Mucosa of rectum (tissue), 2 donors: ENCODE data around the gene CDK14.

Source experiments
- H3K27ac ChIP-seq, 2 donors: one replicate each; pipeline ENCODE4 v1.7.0; 2013; ENCODE audit warnings: inconsistent platforms in 2 of 2, low read depth in 2 of 2, low read length in 2 of 2
- H3K27me3 ChIP-seq, 2 donors: one replicate each; pipeline ENCODE4 v1.7.0; 2013; ENCODE audit warnings: low read length in 2 of 2; ENCODE audit not compliant: control insufficient read depth in 2 of 2, insufficient read depth in 2 of 2
- H3K36me3 ChIP-seq, 2 donors: one replicate each; pipeline ENCODE4 v1.7.0; 2013; ENCODE audit warnings: low read length in 2 of 2; ENCODE audit not compliant: control insufficient read depth in 2 of 2, insufficient read depth in 2 of 2
- H3K4me1 ChIP-seq, 2 donors: one replicate each; pipeline ENCODE4 v1.7.0; 2013; ENCODE audit warnings: low read length in 2 of 2, mild to moderate bottlenecking in 1 of 2; ENCODE audit not compliant: control insufficient read depth in 2 of 2, insufficient read depth in 2 of 2
- H3K4me3 ChIP-seq, 2 donors: one replicate each; pipeline ENCODE4 v1.7.0; 2013; ENCODE audit warnings: low read length in 2 of 2
- H3K9ac ChIP-seq, 2 donors: one replicate each; pipeline ENCODE4 v1.7.0; 2013; ENCODE audit warnings: low read length in 2 of 2, low read depth in 1 of 2, mild to moderate bottlenecking in 1 of 2
- H3K9me3 ChIP-seq, 2 donors: one replicate each; pipeline ENCODE4 v1.7.0; 2013; ENCODE audit warnings: low read length in 2 of 2; ENCODE audit not compliant: control insufficient read depth in 2 of 2
- donor health status: healthy.
- donor health status: Normal muscosa, but diverticular disease.

The CDK14 gene

DNA sequence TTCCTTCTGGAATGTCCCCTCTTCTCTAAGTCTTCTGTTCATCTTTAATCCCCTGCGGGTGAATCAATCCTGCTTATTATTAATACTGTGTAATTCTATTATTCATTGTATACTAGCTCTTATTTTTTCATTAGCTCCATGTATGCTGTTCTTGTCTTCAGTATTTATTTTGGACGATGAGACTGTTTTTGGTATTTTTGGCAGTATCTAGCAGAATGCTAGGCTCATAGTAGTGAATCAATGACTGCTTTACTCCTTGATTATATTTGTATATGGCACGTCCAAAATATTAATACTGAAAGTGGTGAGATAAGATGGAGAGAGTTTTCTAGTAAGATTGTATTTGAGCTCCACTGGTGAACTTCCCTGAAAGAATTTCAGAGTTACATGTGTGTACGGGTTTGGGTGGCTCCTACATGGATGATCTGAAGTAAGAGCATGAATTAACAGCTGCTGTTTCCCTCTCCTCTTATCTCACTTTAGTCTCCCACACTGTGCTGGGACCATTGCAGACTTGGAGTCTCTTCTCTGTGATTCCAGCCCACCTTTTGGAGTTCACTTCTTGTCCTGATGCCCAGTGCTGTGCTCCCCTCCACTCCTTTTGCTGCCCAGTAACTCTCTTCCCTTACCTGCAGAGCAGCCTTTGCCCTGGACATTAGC lies 226.0 kb downstream of the CDK14 start:
- no peak overlapping the region for H3K27ac ChIP-seq
- no peak overlapping the region for H3K9ac ChIP-seq
- no peaks in the 10 kb centered on the region for H3K4me1 ChIP-seq
- H3K9me3 ChIP-seq: no peaks in the 10 kb centered on the region
- H3K4me3 ChIP-seq: no peak overlapping the region
- H3K36me3 ChIP-seq: no peaks in the 10 kb centered on the region
- H3K27me3 ChIP-seq: no peaks in the 10 kb centered on the region

GRCh38 chr7:90824386-90825307 lies 228.5 kb downstream of the CDK14 start:
- Histone ChIP-seq H3K36me3 (no peaks in the 10 kb centered on the region), H3K9me3 (no peaks in the 10 kb centered on the region), H3K4me1 (no peaks in the 10 kb centered on the region), H3K4me3 (no peak overlapping the region), H3K9ac (no peak overlapping the region), H3K27me3 (no peaks in the 10 kb centered on the region), H3K27ac (no peak overlapping the region)

DNA sequence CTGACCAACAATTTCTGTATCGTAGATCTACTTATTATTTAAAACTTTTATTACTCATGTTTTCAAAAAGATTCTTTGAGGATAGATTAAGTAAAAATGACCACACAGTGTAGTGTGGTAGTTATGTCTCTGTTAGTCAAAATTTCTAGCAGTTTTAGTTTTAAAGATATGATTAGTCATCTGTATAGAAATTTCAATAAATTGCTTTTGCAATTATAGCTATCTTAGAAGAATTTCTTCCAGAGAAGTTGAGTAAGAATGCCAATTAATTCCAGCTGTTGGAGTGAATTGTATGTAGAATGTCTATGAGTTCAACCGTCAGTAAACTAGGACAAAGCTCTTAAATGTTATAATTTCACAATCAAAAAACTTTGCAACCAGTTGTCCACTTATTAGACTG lies 229.7 kb downstream of the CDK14 start:
- H3K36me3 ChIP-seq: no peaks in the 10 kb centered on the region
- H3K4me1 ChIP-seq: no peaks in the 10 kb centered on the region
- H3K27ac ChIP-seq: no peak overlapping the region
- no peaks in the 10 kb centered on the region for H3K27me3 ChIP-seq
- no peaks in the 10 kb centered on the region for H3K9me3 ChIP-seq
- H3K4me3 ChIP-seq: no peak overlapping the region
- H3K9ac ChIP-seq: no peak overlapping the region

DNA sequence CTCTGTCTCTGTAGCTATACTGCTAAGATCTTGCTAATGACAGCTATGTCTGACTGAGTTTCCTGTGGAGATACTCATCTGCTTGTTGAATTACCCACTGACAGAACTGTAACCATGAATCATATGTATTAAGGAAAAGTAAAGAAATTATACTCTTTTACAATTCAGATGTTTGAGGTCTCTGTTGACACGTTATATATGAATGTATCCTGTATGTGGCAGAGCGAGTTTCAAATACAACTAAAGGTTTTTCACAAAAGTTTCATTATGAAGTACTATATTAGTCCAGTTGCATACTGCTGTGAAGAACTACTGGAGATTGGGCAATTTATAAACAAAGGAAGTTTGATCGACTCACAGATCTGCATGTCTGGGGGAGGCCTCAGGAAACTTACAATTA lies 232.5 kb downstream of the CDK14 start:
- Histone ChIP-seq H3K4me3 (no peak overlapping the region), H3K9me3 (no peaks in the 10 kb centered on the region), H3K4me1 (no peaks in the 10 kb centered on the region), H3K27me3 (no peaks in the 10 kb centered on the region), H3K36me3 (no peaks in the 10 kb centered on the region), H3K9ac (no peak overlapping the region), H3K27ac (no peak overlapping the region)

DNA sequence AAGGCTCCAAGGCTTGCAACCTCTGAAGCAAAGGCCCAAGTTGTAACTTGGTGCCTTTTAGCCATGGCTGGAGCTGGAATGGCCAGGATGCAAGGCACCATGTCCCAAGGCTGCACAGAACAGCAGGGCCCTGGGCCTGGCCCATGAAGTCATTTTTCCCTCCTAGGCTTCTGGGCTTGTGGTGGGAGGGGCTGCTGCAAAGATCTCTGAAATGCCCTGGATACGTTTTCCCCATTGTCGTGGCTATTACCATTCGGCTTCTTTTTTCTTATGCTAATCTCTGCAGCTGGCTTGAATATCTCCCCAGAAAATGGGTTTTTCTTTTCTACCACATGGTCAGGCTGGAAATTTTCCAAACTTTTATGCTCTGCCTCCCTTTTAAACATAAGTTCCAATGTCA lies 234.2 kb downstream of the CDK14 start:
- no peak overlapping the region for H3K27ac ChIP-seq
- no peak overlapping the region for H3K9ac ChIP-seq
- H3K9me3 ChIP-seq: no peaks in the 10 kb centered on the region
- no peaks in the 10 kb centered on the region for H3K27me3 ChIP-seq
- H3K4me1 ChIP-seq: no peaks in the 10 kb centered on the region
- H3K4me3 ChIP-seq: no peak overlapping the region
- no peaks in the 10 kb centered on the region for H3K36me3 ChIP-seq

DNA sequence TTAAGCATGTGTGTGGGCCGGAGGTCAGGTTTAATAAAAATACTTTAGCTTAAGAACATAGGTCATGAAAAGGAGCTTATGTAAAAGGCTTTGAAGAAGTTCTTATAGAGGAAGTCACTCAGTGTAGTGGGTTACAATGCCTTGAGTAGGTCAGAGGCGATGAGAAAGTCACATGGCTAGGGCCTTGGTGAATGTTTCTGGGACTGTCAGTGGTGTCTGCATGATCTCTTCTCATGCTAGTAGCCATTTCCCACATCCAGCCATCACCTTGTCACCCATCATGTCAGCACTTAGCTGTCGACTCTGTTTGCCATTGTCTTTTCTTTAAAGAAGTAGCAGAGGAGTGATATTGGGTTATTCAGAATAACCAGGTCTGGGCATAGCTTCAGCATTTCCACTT lies 236.6 kb downstream of the CDK14 start:
- Histone ChIP-seq H3K4me3 (no peak overlapping the region), H3K27me3 (no peaks in the 10 kb centered on the region), H3K27ac (no peak overlapping the region), H3K36me3 (no peaks in the 10 kb centered on the region), H3K9me3 (no peaks in the 10 kb centered on the region), H3K4me1 (no peaks in the 10 kb centered on the region), H3K9ac (no peak overlapping the region)

DNA sequence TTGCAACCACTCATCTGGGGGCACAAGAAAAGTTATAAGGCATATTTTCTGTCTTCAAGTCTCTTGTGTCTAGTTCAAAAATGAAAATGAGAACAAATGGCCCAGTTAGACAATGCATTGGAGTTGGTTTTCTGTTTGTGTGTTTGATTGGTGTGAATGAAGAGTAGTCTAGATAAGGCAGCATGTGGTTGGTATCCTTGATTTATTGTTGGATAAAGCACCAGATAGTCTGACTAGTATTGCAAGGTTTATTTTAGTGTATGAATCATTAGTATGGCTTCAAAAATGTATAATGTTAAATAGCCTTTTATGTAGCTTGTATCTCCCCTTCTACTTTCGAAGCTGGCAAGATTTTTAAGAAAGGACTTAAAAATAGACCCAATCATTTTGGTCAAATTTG lies 237.3 kb downstream of the CDK14 start:
- Histone ChIP-seq H3K9ac (no peak overlapping the region), H3K27me3 (no peaks in the 10 kb centered on the region), H3K4me1 (no peaks in the 10 kb centered on the region), H3K36me3 (no peaks in the 10 kb centered on the region), H3K4me3 (no peak overlapping the region), H3K9me3 (no peaks in the 10 kb centered on the region), H3K27ac (no peak overlapping the region)

DNA sequence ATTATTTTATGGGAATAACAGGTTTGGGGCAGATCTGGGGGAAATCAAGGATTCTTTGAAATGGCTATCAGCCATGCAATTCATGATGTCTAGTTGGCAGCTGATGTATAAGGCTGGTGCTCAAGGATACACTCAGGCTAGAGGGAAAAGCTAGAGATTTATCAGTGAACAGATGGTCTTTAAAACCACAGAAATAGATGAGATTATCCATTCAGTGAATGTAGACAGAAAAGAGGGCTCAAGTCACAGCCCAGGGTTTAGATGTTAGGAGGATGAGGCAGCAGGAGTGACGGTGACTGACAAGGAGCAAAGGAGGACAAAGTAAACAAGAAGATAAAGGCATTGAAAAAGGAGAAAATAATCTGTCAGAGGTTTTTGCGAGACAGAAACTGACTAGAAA lies 238.7 kb downstream of the CDK14 start:
- Histone ChIP-seq H3K4me1 (no peaks in the 10 kb centered on the region), H3K36me3 (no peaks in the 10 kb centered on the region), H3K9me3 (no peaks in the 10 kb centered on the region), H3K9ac (no peak overlapping the region), H3K27ac (no peak overlapping the region), H3K4me3 (no peak overlapping the region), H3K27me3 (no peaks in the 10 kb centered on the region)

DNA sequence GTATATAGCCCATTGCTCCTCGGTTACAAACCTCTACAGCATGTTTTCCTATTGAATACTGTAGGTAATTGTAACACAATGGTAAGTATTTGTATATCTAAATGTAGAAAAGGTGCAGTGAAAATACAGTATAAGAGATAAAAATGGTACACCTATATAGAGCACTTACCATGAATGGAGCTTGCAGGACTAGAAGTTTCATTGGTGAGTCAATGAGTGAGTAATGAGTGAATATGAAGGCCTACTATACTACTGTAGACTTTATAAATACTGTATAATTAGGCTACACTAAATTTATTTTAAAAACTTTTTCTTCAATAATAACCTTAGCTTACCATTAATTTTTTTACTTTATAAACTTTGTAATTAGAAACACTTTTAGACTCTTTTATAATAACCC lies 239.7 kb downstream of the CDK14 start:
- no peaks in the 10 kb centered on the region for H3K4me1 ChIP-seq

GRCh38 chr7:90836937-90837336 lies 240.8 kb downstream of the CDK14 start:
- H3K4me3 ChIP-seq: no peak overlapping the region
- no peak overlapping the region for H3K27ac ChIP-seq
- no peaks in the 10 kb centered on the region for H3K9me3 ChIP-seq
- H3K9ac ChIP-seq: no peak overlapping the region
- no peaks in the 10 kb centered on the region for H3K36me3 ChIP-seq
- H3K4me1 ChIP-seq: no peaks in the 10 kb centered on the region
- no peaks in the 10 kb centered on the region for H3K27me3 ChIP-seq

More for the DNA sequence above, 239.7 kb downstream of the CDK14 start:
- no peaks in the 10 kb centered on the region for H3K9me3 ChIP-seq
- no peak overlapping the region for H3K27ac ChIP-seq
- H3K4me3 ChIP-seq: no peak overlapping the region
- no peaks in the 10 kb centered on the region for H3K36me3 ChIP-seq
- no peaks in the 10 kb centered on the region for H3K27me3 ChIP-seq
- H3K9ac ChIP-seq: no peak overlapping the region
